Fibroblast of the aortic adventitia (primary cell): ENCODE data around the gene ACAD11. TPM values are rescaled to one million over a fixed set of nuclear protein-coding genes. Genes with fewer than 3 reads are reported as not detected.
A peak's percentile ranks its signal among the peaks of the same experiment; 100 is the strongest.

Experiments used
- DNase-seq: peaks from one replicate; pipeline ENCODE4 v3.0.0-alpha.2; 2010; ENCODE audit warnings: low read depth
- H3K4me3 ChIP-seq: 2 replicates; pipeline ENCODE4 v1.5.1; 2011; ENCODE audit warnings: low read depth, mild to moderate bottlenecking, control low read depth, low read length, moderate library complexity
- CTCF ChIP-seq: IDR thresholded peaks from 2 replicates; pipeline ENCODE4 v1.5.1; 2011; ENCODE audit warnings: mild to moderate bottlenecking, low read length, control low read depth, inconsistent platforms; ENCODE audit not compliant: insufficient read depth
- total RNA-seq: library from RNA; depleted of rRNA; stranded (reverse); fragments of >200 nt; gene quantifications from 2 replicates; pipeline ENCODE4 v1.2.3, GENCODE V29; 2012; ENCODE audit warnings: low replicate concordance

ACAD11 gene
- total RNA-seq, 1 donor: 37.8 TPM

- H3K4me3 ChIP-seq: no peak overlapping the region
- DNase-seq: no peak
- no peak for TF ChIP-seq CTCF
These were observed 20.9 kb downstream of the ACAD11 start for GRCh38 chr3:132638706-132639105.

- peak; percentile 50 for DNase-seq
- no peak for TF ChIP-seq CTCF
- no peak overlapping the region for H3K4me3 ChIP-seq
These were observed 22.0 kb downstream of the ACAD11 start for GRCh38 chr3:132637590-132637989.

- H3K4me3 ChIP-seq: no peak overlapping the region
- TF ChIP-seq CTCF: no peak
- DNase-seq: no peak
These were observed 24.6 kb downstream of the ACAD11 start for GRCh38 chr3:132635052-132635451.

GRCh38 chr3:132630612-132631011 is 29.0 kb downstream of the ACAD11 start:
- no peak for TF ChIP-seq CTCF
- DNase-seq: no peak
- H3K4me3 ChIP-seq: no peak overlapping the region

GRCh38 chr3:132629928-132630327 is 29.7 kb downstream of the ACAD11 start:
- H3K4me3 ChIP-seq: no peak overlapping the region
- TF ChIP-seq CTCF: no peak

GRCh38 chr3:132628157-132628556 is 31.5 kb downstream of the ACAD11 start:
- no peak overlapping the region for H3K4me3 ChIP-seq
- TF ChIP-seq CTCF: no peak
- DNase-seq: peak; percentile 64

More at GRCh38 chr3:132629928-132630327, 29.7 kb downstream of the ACAD11 start:
- peak; percentile 64 for DNase-seq

GRCh38 chr3:132626955-132627354 is 32.7 kb downstream of the ACAD11 start:
- H3K4me3 ChIP-seq: no peak overlapping the region
- no peak for DNase-seq
- no peak for TF ChIP-seq CTCF
